Natural killer cell (primary cell): ENCODE results near the gene GTF2F1. TPM values are rescaled to one million over a fixed set of nuclear protein-coding genes. Genes with fewer than 3 reads are reported as not detected.
A peak's percentile ranks its signal among the peaks of the same experiment; 100 is the strongest.
"Not testable (repeated sequence)": the region's sequence is repeated elsewhere in the genome, so short reads cannot be mapped to it uniquely, and the experiment has no call there.

Experiments
- ATAC-seq, 3 donors: fragments of 150-1000 bp in 2 of 3; fragments of 200-7000 bp in 1 of 3; cut with Tn5 transposase; 1 replicate in 1 of 3; 2 replicates in 2 of 3; pipeline ENCODE4 v1.10.0; 2021; ENCODE audit warnings: mild to moderate bottlenecking in 2 of 3, moderate library complexity in 2 of 3
- DNase-seq, 2 donors: peaks; one replicate each; pipeline versions ENCODE4 v3.0.0 to v3.0.0-alpha.2; 2013 to 2021; ENCODE audit warnings: mixed read lengths in 1 of 2
- H3K27ac ChIP-seq: one replicate; pipeline ENCODE4 v1.5.1; 2013; ENCODE audit warnings: mild to moderate bottlenecking, low read length
- H3K27me3 ChIP-seq: one replicate; pipeline ENCODE4 v1.6.1; 2013; ENCODE audit warnings: low read length; ENCODE audit not compliant: control insufficient read depth, insufficient read depth
- H3K36me3 ChIP-seq: one replicate; pipeline ENCODE4 v1.6.1; 2013; ENCODE audit warnings: low read length; ENCODE audit not compliant: control insufficient read depth, insufficient read depth
- H3K4me1 ChIP-seq: one replicate; pipeline ENCODE4 v1.6.1; 2013; ENCODE audit warnings: low read length; ENCODE audit not compliant: control insufficient read depth, insufficient read depth
- H3K4me3 ChIP-seq: one replicate; pipeline ENCODE4 v1.5.1; 2013; ENCODE audit warnings: low read length
- H3K9me3 ChIP-seq: one replicate; pipeline ENCODE4 v1.6.1; 2013; ENCODE audit warnings: low read length; ENCODE audit not compliant: control insufficient read depth, insufficient read depth
- H3K27ac Mint-ChIP-seq, 2 donors: one replicate each; pipeline ENCODE4 v1.8.0; 2022; ENCODE audit warnings: mild to moderate bottlenecking in 2 of 2, mixed read lengths in 2 of 2, moderate library complexity in 1 of 2
- H3K27me3 Mint-ChIP-seq, 2 donors: one replicate each; pipeline ENCODE4 v1.8.0; 2022; ENCODE audit warnings: low read depth in 2 of 2, mixed read lengths in 2 of 2
- H3K36me3 Mint-ChIP-seq: one replicate; pipeline ENCODE4 v1.8.0; 2022; ENCODE audit warnings: mixed read lengths
- H3K4me1 Mint-ChIP-seq, 2 donors: one replicate each; pipeline ENCODE4 v1.8.0; 2022; ENCODE audit warnings: mixed read lengths in 2 of 2
- H3K4me3 Mint-ChIP-seq: one replicate; pipeline ENCODE4 v1.8.0; 2022; ENCODE audit warnings: mild to moderate bottlenecking, moderate library complexity, mixed read lengths
- H3K9me3 Mint-ChIP-seq, 2 donors: one replicate each; pipeline ENCODE4 v1.8.0; 2022; ENCODE audit warnings: mixed read lengths in 2 of 2
- CTCF ChIP-seq: fragments of 200-600 bp; IDR thresholded peaks from one replicate; pipeline ENCODE4 v1.8.0; 2022; ENCODE audit warnings: antibody characterized with exemption
- WGBS: methylation state at CpG from one replicate; pipeline ENCODE4 v1.1.7; 2013; ENCODE audit warnings: missing lambda C conversion rate; ENCODE audit not compliant: insufficient coverage; 5-methylcytosine and 5-hydroxymethylcytosine counted together
- intact Hi-C: fragments of 100-400 bp; cut with micrococcal nuclease; formaldehyde crosslinking; loops from one replicate; pipeline ENCODE4 v1.14.2; 2022
- total RNA-seq, 4 donors: library from RNA; stranded (reverse); fragments of 120-200 nt in 1 of 4; gene quantifications; one replicate each; pipeline versions ENCODE4 v1.2.3 to v1.2.4, GENCODE V29; 2013 to 2022

Gene GTF2F1
- total RNA-seq, 3 donors from 2014 or later (not counting 1 experiment from before 2014, with no cell fraction given), result 56.6 to 63.9 (median 63.9) TPM

GRCh38 chr19:6362351-6362801 lies 30.6 kb downstream of the GTF2F1 start:
- Mint-ChIP-seq H3K27me3 (peaks cover 0 to 3% of the 10 kb centered on the region in 2 donors), H3K27ac (peak overlapping the region; percentile 78 to 96), H3K36me3 (no peaks in the 10 kb centered on the region), H3K9me3 (no peaks in the 10 kb centered on the region), H3K4me1 (peaks cover 4 to 12% of the 10 kb centered on the region in 2 donors), H3K4me3 (peak overlapping the region; percentile 89)
- DNase-seq, result peak in 1 of 2 donors; percentile 79
- Histone ChIP-seq H3K4me3 (peak overlapping the region; percentile 74), H3K9me3 (no peaks in the 10 kb centered on the region), H3K27ac (peak overlapping the region; percentile 84), H3K4me1 (peaks cover 26% of the 10 kb centered on the region), H3K36me3 (peaks cover 21% of the 10 kb centered on the region), H3K27me3 (no peaks in the 10 kb centered on the region)
- no peak for TF ChIP-seq CTCF
- WGBS, result 17% methylated on average over 11 of the region's 11 CpGs
- intact Hi-C loops, result no loop called here
- no peak for ATAC-seq

GRCh38 chr19:6362027-6362350 lies 31.0 kb downstream of the GTF2F1 start:
- no peak for DNase-seq

GRCh38 chr19:6360857-6361216 lies 32.1 kb downstream of the GTF2F1 start:
- peak overlapping the region; percentile 78 to 96 for H3K27ac Mint-ChIP-seq

More at GRCh38 chr19:6362027-6362350, 31.0 kb downstream of the GTF2F1 start:
- Mint-ChIP-seq H3K27ac (peak overlapping the region; percentile 78 to 96), H3K36me3 (no peaks in the 10 kb centered on the region), H3K4me3 (peak overlapping the region; percentile 89), H3K9me3 (no peaks in the 10 kb centered on the region), H3K27me3 (peaks cover 0 to 3% of the 10 kb centered on the region in 2 donors), H3K4me1 (peaks cover 4 to 12% of the 10 kb centered on the region in 2 donors)
- Histone ChIP-seq H3K4me3 (peak overlapping the region; percentile 74), H3K4me1 (peaks cover 26% of the 10 kb centered on the region), H3K9me3 (no peaks in the 10 kb centered on the region), H3K36me3 (peaks cover 20% of the 10 kb centered on the region), H3K27ac (peak overlapping the region; percentile 84), H3K27me3 (no peaks in the 10 kb centered on the region)
- ATAC-seq, result no peak
- under 1% methylated on average over 7 of the region's 7 CpGs for WGBS
- no peak for TF ChIP-seq CTCF
- intact Hi-C loops, result no loop called here

GRCh38 chr19:6360445-6360844 lies 32.5 kb downstream of the GTF2F1 start:
- intact Hi-C loops, result loop anchor here (2.0 kb wide), 1 partner anchor 64 kb away; the partner anchor contains the start of gene KHSRP
- 94% methylated on average over 6 of the region's 12 CpGs for WGBS
- not testable (repeated sequence) for H3K27me3 Mint-ChIP-seq, H3K27ac Mint-ChIP-seq, DNase-seq, H3K27ac ChIP-seq, H3K36me3 Mint-ChIP-seq, H3K9me3 ChIP-seq, ATAC-seq, H3K9me3 Mint-ChIP-seq, H3K4me3 ChIP-seq, H3K27me3 ChIP-seq
- Histone ChIP-seq H3K4me1 (peaks cover 26% of the 10 kb centered on the region), H3K36me3 (peaks cover 11% of the 10 kb centered on the region)
- Mint-ChIP-seq H3K4me1 (peaks cover 4 to 12% of the 10 kb centered on the region in 2 donors), H3K4me3 (peak overlapping the region; percentile 89)

More at GRCh38 chr19:6360857-6361216, 32.1 kb downstream of the GTF2F1 start:
- not testable (repeated sequence) for ATAC-seq, H3K27me3 Mint-ChIP-seq, H3K27me3 ChIP-seq, H3K36me3 Mint-ChIP-seq, DNase-seq, H3K9me3 Mint-ChIP-seq, H3K9me3 ChIP-seq
- H3K36me3 ChIP-seq, result peaks cover 14% of the 10 kb centered on the region
- H3K27ac ChIP-seq, result peak overlapping the region; percentile 84
- peak overlapping the region; percentile 89 for H3K4me3 Mint-ChIP-seq
- peak overlapping the region; percentile 74 for H3K4me3 ChIP-seq
- WGBS, result 95% methylated on average over 10 of the region's 10 CpGs
- intact Hi-C loops, result loop anchor here (1.0 to 2.0 kb wide), 2 partner anchors 11 to 64 kb away; partner anchors contain the start of genes ALKBH7 and KHSRP
- peaks cover 26% of the 10 kb centered on the region for H3K4me1 ChIP-seq
- H3K4me1 Mint-ChIP-seq, result peaks cover 4 to 12% of the 10 kb centered on the region in 2 donors
